Mesothelial cell of epicardium (in vitro differentiated cells): ENCODE measurements around the gene KRT3. TPM values are rescaled to one million over a fixed set of nuclear protein-coding genes. Genes with fewer than 3 reads are reported as not detected.

Experiments used
- DNase-seq, 2 experiments: peaks; one replicate each; pipeline ENCODE4 v3.0.0; 2021; ENCODE audit warnings: low spot score in 2 of 2; ENCODE audit not compliant: unreplicated experiment in 2 of 2
- H3K27ac Mint-ChIP-seq: 2 replicates; pipeline ENCODE4 v1.8.0; 2021; ENCODE audit warnings: mixed read lengths
- H3K27me3 Mint-ChIP-seq: 2 replicates; pipeline ENCODE4 v1.8.0; 2021; ENCODE audit warnings: low read depth, mixed read lengths
- H3K36me3 Mint-ChIP-seq: 2 replicates; pipeline ENCODE4 v1.8.0; 2021; ENCODE audit warnings: mixed read lengths
- H3K4me1 Mint-ChIP-seq: 2 replicates; pipeline ENCODE4 v1.8.0; 2021; ENCODE audit warnings: mixed read lengths
- H3K4me3 Mint-ChIP-seq: 2 replicates; pipeline ENCODE4 v1.8.0; 2021; ENCODE audit warnings: mild to moderate bottlenecking, moderate library complexity, mixed read lengths
- H3K9me3 Mint-ChIP-seq: 2 replicates; pipeline ENCODE4 v1.8.0; 2021; ENCODE audit warnings: mixed read lengths
- CTCF ChIP-seq: fragments of 200-600 bp; sonication (generic); IDR thresholded peaks from one replicate; pipeline ENCODE4 v1.5.0; 2021; ENCODE audit warnings: antibody characterized with exemption; ENCODE audit not compliant: unreplicated experiment
- total RNA-seq: library from RNA; stranded (reverse); gene quantifications from 3 replicates; pipeline ENCODE4 v1.2.1, GENCODE V29; 2021

KRT3 gene
- total RNA-seq, 1 donor from 2014 or later, result 0.78 TPM

GRCh38 chr12:52821071-52821730 is 25.3 kb upstream of the KRT3 start:
- H3K4me3 Mint-ChIP-seq, result no peak overlapping the region
- TF ChIP-seq CTCF, result no peak
- no peak for DNase-seq
- H3K36me3 Mint-ChIP-seq, result no peaks in the 10 kb centered on the region
- H3K9me3 Mint-ChIP-seq, result no peaks in the 10 kb centered on the region
- peaks cover 18% of the 10 kb centered on the region for H3K4me1 Mint-ChIP-seq
- H3K27ac Mint-ChIP-seq, result no peak overlapping the region
- H3K27me3 Mint-ChIP-seq, result peaks cover 2% of the 10 kb centered on the region

- H3K36me3 Mint-ChIP-seq, result no peaks in the 10 kb centered on the region
- H3K9me3 Mint-ChIP-seq, result no peaks in the 10 kb centered on the region
- peak overlapping the region; percentile 32 for H3K27ac Mint-ChIP-seq
- peaks cover 2% of the 10 kb centered on the region for H3K27me3 Mint-ChIP-seq
- TF ChIP-seq CTCF, result no peak
- H3K4me3 Mint-ChIP-seq, result no peak overlapping the region
- H3K4me1 Mint-ChIP-seq, result peaks cover 20% of the 10 kb centered on the region
- no peak for DNase-seq
Observed at GRCh38 chr12:52820521-52820920, 24.6 kb upstream of the KRT3 start.

GRCh38 chr12:52819731-52820510 is 24.0 kb upstream of the KRT3 start:
- peaks cover 2% of the 10 kb centered on the region for H3K27me3 Mint-ChIP-seq
- no peak for DNase-seq
- no peak overlapping the region for H3K4me3 Mint-ChIP-seq
- H3K27ac Mint-ChIP-seq, result no peak overlapping the region
- peaks cover 25% of the 10 kb centered on the region for H3K4me1 Mint-ChIP-seq
- no peaks in the 10 kb centered on the region for H3K9me3 Mint-ChIP-seq
- H3K36me3 Mint-ChIP-seq, result no peaks in the 10 kb centered on the region
- no peak for TF ChIP-seq CTCF

- Mint-ChIP-seq H3K36me3 (no peaks in the 10 kb centered on the region), H3K4me1 (peaks cover 34% of the 10 kb centered on the region), H3K27ac (peak overlapping the region; percentile 76), H3K9me3 (no peaks in the 10 kb centered on the region), H3K27me3 (peaks cover 2% of the 10 kb centered on the region), H3K4me3 (no peak overlapping the region)
- TF ChIP-seq CTCF, result no peak
- no peak for DNase-seq
Observed at GRCh38 chr12:52818887-52819420, 23.0 kb upstream of the KRT3 start.

GRCh38 chr12:52818388-52818787 is 22.5 kb upstream of the KRT3 start:
- Mint-ChIP-seq H3K36me3 (no peaks in the 10 kb centered on the region), H3K27ac (peak overlapping the region; percentile 76), H3K4me1 (peaks cover 36% of the 10 kb centered on the region), H3K9me3 (no peaks in the 10 kb centered on the region), H3K27me3 (peaks cover 2% of the 10 kb centered on the region), H3K4me3 (no peak overlapping the region)
- TF ChIP-seq CTCF, result no peak
- DNase-seq, result no peak
